ENCODE measurements around the gene RNF10. TPM values are rescaled to one million over a fixed set of nuclear protein-coding genes. Genes with fewer than 3 reads are reported as not detected.

The RNF10 gene
- total RNA-seq, 1 donor from 2014 or later = 181 TPM

DNA sequence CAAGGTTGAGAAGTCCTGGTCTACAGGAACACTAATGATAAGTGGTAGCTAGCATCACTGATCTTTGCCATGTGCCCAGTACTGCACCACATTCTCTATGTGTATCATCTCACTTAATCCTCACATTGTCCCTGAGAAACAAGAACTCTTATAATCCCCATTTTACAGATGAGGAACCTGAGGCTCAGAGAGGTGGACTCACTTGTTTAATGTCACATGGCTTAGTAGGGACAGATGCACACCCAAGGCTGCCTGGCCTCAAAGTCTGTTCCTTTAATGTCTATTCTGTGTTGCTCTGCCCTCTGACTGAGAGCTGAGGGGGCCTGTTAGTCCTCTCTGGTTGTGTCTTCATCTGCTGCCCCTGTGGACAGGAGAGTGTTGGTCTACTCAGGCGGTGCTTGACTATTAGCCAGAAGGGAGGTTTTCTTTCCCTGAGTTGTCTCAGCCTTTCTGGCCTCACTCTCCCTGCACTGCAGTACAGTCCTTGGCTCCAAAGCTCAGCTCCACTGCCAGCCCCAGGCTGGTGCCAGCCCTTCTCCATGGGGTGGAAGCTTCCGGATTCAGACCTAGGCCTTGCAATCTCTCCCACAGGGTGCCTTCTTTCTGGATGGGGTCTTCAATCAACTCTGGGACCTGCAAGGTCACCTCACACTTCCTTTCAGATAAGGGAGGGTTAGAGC, 43.2 kb upstream of the RNF10 start:
- no peaks in the 10 kb centered on the region for H3K36me3 ChIP-seq (ENCODE audit: insufficient read depth, low read length)
- Mint-ChIP-seq H3K27me3 (ENCODE audit: low read depth, unreplicated experiment) (no peaks in the 10 kb centered on the region), H3K9me3 (ENCODE audit: unreplicated experiment) (no peaks in the 10 kb centered on the region), H3K4me3 (ENCODE audit: unreplicated experiment) (no peak overlapping the region), H3K4me1 (ENCODE audit: low read depth, unreplicated experiment) (peaks cover 11% of the 10 kb centered on the region), H3K36me3 (ENCODE audit: low read depth, unreplicated experiment) (peaks cover 15% of the 10 kb centered on the region), H3K27ac (ENCODE audit: unreplicated experiment) (no peak overlapping the region)
- H3K4me1 ChIP-seq (ENCODE audit: insufficient read depth, low read length) = peaks cover 9% of the 10 kb centered on the region
- no peak overlapping the region for H3K9ac ChIP-seq (ENCODE audit: low read length)
- TF ChIP-seq EZH2 (IDR thresholded peaks at IDR 0.05; ENCODE audit: insufficient read depth, low read length) = no peak
- TF ChIP-seq, protein P1, sequence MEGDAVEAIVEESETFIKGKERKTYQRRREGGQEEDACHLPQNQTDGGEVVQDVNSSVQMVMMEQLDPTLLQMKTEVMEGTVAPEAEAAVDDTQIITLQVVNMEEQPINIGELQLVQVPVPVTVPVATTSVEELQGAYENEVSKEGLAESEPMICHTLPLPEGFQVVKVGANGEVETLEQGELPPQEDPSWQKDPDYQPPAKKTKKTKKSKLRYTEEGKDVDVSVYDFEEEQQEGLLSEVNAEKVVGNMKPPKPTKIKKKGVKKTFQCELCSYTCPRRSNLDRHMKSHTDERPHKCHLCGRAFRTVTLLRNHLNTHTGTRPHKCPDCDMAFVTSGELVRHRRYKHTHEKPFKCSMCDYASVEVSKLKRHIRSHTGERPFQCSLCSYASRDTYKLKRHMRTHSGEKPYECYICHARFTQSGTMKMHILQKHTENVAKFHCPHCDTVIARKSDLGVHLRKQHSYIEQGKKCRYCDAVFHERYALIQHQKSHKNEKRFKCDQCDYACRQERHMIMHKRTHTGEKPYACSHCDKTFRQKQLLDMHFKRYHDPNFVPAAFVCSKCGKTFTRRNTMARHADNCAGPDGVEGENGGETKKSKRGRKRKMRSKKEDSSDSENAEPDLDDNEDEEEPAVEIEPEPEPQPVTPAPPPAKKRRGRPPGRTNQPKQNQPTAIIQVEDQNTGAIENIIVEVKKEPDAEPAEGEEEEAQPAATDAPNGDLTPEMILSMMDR (IDR thresholded peaks at IDR 0.05; ENCODE audit: insufficient read depth, low read depth, low read length) = no peak
- H3K79me2 ChIP-seq (ENCODE audit: insufficient read depth, low read length) = peaks cover 12% of the 10 kb centered on the region
- no peaks in the 10 kb centered on the region for H3K27me3 ChIP-seq (ENCODE audit: insufficient read depth, low read length)
- H3K4me2 ChIP-seq (ENCODE audit: low read length) = no peak overlapping the region
- FAIRE-seq = no peak
- H3K4me3 ChIP-seq (ENCODE audit: insufficient read depth, low read depth, low read length) = no peak overlapping the region
- H3K27ac ChIP-seq (ENCODE audit: low read depth, low read length) = no peak overlapping the region
- DNase-seq (ENCODE audit: low read depth) = no peak
- H3K9me3 ChIP-seq (ENCODE audit: insufficient read depth, low read depth, low read length) = no peaks in the 10 kb centered on the region
- peaks cover 3% of the 10 kb centered on the region for H4K20me1 ChIP-seq (ENCODE audit: insufficient read depth, low read length)
- no peak overlapping the region for H2AFZ ChIP-seq (ENCODE audit: low read depth, low read length)

DNA sequence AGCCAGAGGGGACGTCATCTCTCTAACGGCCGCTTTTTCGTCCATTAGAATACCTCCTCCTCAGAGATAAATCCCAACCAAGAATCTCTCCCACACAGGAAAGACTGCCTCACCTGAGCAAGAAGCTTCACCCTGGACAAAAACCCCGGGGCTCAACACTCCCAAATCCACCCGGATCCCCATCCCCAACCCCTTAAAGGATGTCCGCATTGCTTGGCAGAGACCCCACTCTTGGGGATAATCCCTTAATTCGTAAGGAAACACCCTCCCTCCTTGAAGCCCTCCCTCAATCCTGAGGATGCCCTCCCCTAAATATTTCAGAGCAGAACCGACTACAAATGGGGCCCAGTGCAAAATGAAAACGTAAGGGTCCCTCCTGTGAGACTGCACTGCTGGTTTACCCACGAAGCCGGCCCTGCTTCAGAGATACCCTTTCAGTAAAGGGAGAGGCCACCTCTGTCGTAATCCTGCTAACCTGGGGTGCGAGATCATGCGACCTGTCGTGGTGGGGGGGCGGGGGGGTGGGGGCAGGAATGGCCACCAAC, 38.9 kb upstream of the RNF10 start:
- FAIRE-seq = no peak
- Histone ChIP-seq H4K20me1 (ENCODE audit: insufficient read depth, low read length) (peaks cover 33% of the 10 kb centered on the region), H3K79me2 (ENCODE audit: insufficient read depth, low read length) (peaks cover 38% of the 10 kb centered on the region), H3K36me3 (ENCODE audit: insufficient read depth, low read length) (peaks cover 6% of the 10 kb centered on the region), H3K4me2 (ENCODE audit: low read length) (peak overlapping the region; percentile 97), H3K4me3 (ENCODE audit: insufficient read depth, low read depth, low read length) (peak overlapping the region; percentile 64), H3K27ac (ENCODE audit: low read depth, low read length) (peak overlapping the region; percentile 12), H2AFZ (ENCODE audit: low read depth, low read length) (peak overlapping the region; percentile 65), H3K4me1 (ENCODE audit: insufficient read depth, low read length) (peaks cover 21% of the 10 kb centered on the region), H3K27me3 (ENCODE audit: insufficient read depth, low read length) (no peaks in the 10 kb centered on the region), H3K9ac (ENCODE audit: low read length) (peak overlapping the region; percentile 78), H3K9me3 (ENCODE audit: insufficient read depth, low read depth, low read length) (no peaks in the 10 kb centered on the region)
- peak overlapping the region; percentile 98 for H3K4me3 Mint-ChIP-seq (ENCODE audit: unreplicated experiment)
- H3K36me3 Mint-ChIP-seq (ENCODE audit: low read depth, unreplicated experiment) = peaks cover 14% of the 10 kb centered on the region
- no peaks in the 10 kb centered on the region for H3K27me3 Mint-ChIP-seq (ENCODE audit: low read depth, unreplicated experiment)
- no peaks in the 10 kb centered on the region for H3K9me3 Mint-ChIP-seq (ENCODE audit: unreplicated experiment)
- no peak for TF ChIP-seq EZH2 (IDR thresholded peaks at IDR 0.05; ENCODE audit: insufficient read depth, low read length)
- TF ChIP-seq, protein P1 (IDR thresholded peaks at IDR 0.05; ENCODE audit: insufficient read depth, low read depth, low read length) = no peak
- H3K4me1 Mint-ChIP-seq (ENCODE audit: low read depth, unreplicated experiment) = peaks cover 16% of the 10 kb centered on the region
- H3K27ac Mint-ChIP-seq (ENCODE audit: unreplicated experiment) = peak overlapping the region; percentile 69
- DNase-seq (ENCODE audit: low read depth) = no peak
